GM18909 (cell line): Measurements from ENCODE around the gene SSC4D.
"Not testable (repeated sequence)": the region's sequence is repeated elsewhere in the genome, so short reads cannot be mapped to it uniquely, and the experiment has no call there.

ENCODE experiments used
- ATAC-seq: cut with Tn5 transposase; IDR thresholded peaks from one replicate; pipeline ENCODE4 v1.9.1; 2021; ENCODE audit warnings: mild to moderate bottlenecking; ENCODE audit not compliant: unreplicated experiment, poor library complexity

The SSC4D gene

GRCh38 chr7:76409537-76409936 lies at the start of gene SSC4D:
TSS of gene SSC4D (minus strand) at chr7:76409697. CDS start at chr7:76404439, 5,258 bp downstream.
- ATAC-seq = no peak

GRCh38 chr7:76458504-76458903 lies 49.0 kb upstream of the SSC4D start:
- not testable (repeated sequence) for ATAC-seq

- not testable (repeated sequence) for ATAC-seq
These were observed 47.5 kb upstream of the SSC4D start for GRCh38 chr7:76457017-76457416.

GRCh38 chr7:76445577-76446008 lies 36.1 kb upstream of the SSC4D start:
- ATAC-seq = peak; percentile 82

GRCh38 chr7:76443846-76444245 lies 34.3 kb upstream of the SSC4D start:
- ATAC-seq = peak; percentile 52

GRCh38 chr7:76442664-76443446 lies 33.4 kb upstream of the SSC4D start:
- ATAC-seq = not testable (repeated sequence)

GRCh38 chr7:76441792-76442191 lies 32.3 kb upstream of the SSC4D start:
- peak; percentile 38 for ATAC-seq

- ATAC-seq = not testable (repeated sequence)
These were observed 30.9 kb upstream of the SSC4D start for GRCh38 chr7:76440404-76440803.

GRCh38 chr7:76439120-76439888 lies 29.8 kb upstream of the SSC4D start:
- not testable (repeated sequence) for ATAC-seq

GRCh38 chr7:76437873-76438272 lies 28.4 kb upstream of the SSC4D start:
- peak; percentile 75 for ATAC-seq

- ATAC-seq = no peak
These were observed 21.3 kb upstream of the SSC4D start for GRCh38 chr7:76430836-76431235.

- ATAC-seq = no peak
These were observed 20.7 kb upstream of the SSC4D start for GRCh38 chr7:76430211-76430610.

- ATAC-seq = no peak
These were observed 19.6 kb upstream of the SSC4D start for GRCh38 chr7:76428868-76429805.

GRCh38 chr7:76428149-76428823 lies 18.8 kb upstream of the SSC4D start:
- no peak for ATAC-seq

GRCh38 chr7:76427635-76428034 lies 18.1 kb upstream of the SSC4D start:
- ATAC-seq = no peak

- no peak for ATAC-seq
These were observed 16.7 kb upstream of the SSC4D start for GRCh38 chr7:76426246-76426645.

- ATAC-seq = not testable (repeated sequence)
These were observed 16.1 kb upstream of the SSC4D start for GRCh38 chr7:76425558-76425957.

GRCh38 chr7:76425156-76425555 lies 15.7 kb upstream of the SSC4D start:
- ATAC-seq = no peak

GRCh38 chr7:76424413-76425111 lies 15.1 kb upstream of the SSC4D start, which contains the start of gene ZP3:
TSS of gene ZP3 (plus strand) at chr7:76424950. CDS start at chr7:76424965, 15 bp downstream.
- ATAC-seq = peak; percentile 65
